BLaER1 (cell line): ENCODE data around the gene C11orf21.

ENCODE experiments used
- H3K27ac ChIP-seq: shearing (Covaris generic); formaldehyde crosslinking; 2 replicates; pipeline ENCODE4 v1.8.1; 2022
- H3K27me3 ChIP-seq: shearing (Covaris generic); formaldehyde crosslinking; 2 replicates; pipeline ENCODE4 v1.8.1; 2022
- H3K36me3 ChIP-seq: shearing (Covaris generic); formaldehyde crosslinking; 2 replicates; pipeline ENCODE4 v1.8.1; 2022
- H3K4me1 ChIP-seq: shearing (Covaris generic); formaldehyde crosslinking; 2 replicates; pipeline ENCODE4 v1.8.1; 2022
- H3K4me2 ChIP-seq: shearing (Covaris generic); formaldehyde crosslinking; 2 replicates; pipeline ENCODE4 v1.8.1; 2022
- H3K4me3 ChIP-seq: shearing (Covaris generic); formaldehyde crosslinking; 2 replicates; pipeline ENCODE4 v1.8.1; 2022
- H3K9ac ChIP-seq: shearing (Covaris generic); formaldehyde crosslinking; 2 replicates; pipeline ENCODE4 v1.8.1; 2022
- H3K9me3 ChIP-seq: shearing (Covaris generic); formaldehyde crosslinking; 2 replicates; pipeline ENCODE4 v1.8.1; 2022
- H4K20me1 ChIP-seq: shearing (Covaris generic); formaldehyde crosslinking; 2 replicates; pipeline ENCODE4 v1.8.1; 2022
- Cebpa-rat ChIP-seq: shearing (Covaris generic); IDR thresholded peaks from 2 replicates; pipeline ENCODE4 v1.8.1; 2022

Gene C11orf21

GRCh38 chr11:2296913-2297622 is 4.7 kb downstream of the C11orf21 start:
- H3K27ac ChIP-seq: no peak overlapping the region
- no peak for TF ChIP-seq Cebpa-rat
- peaks cover 44% of the 10 kb centered on the region; the same call in 1 of the 2 replicates for H4K20me1 ChIP-seq
- H3K4me3 ChIP-seq: no peak overlapping the region
- no peak overlapping the region for H3K4me2 ChIP-seq
- 0 out of 2 replicates have a peak, but pooled peaks cover 6% of the 10 kb centered on the region for H3K27me3 ChIP-seq
- no peaks in the 10 kb centered on the region for H3K9me3 ChIP-seq
- no peak overlapping the region for H3K9ac ChIP-seq
- peaks cover 34% of the 10 kb centered on the region for H3K4me1 ChIP-seq
- H3K36me3 ChIP-seq: no peaks in the 10 kb centered on the region

- H3K4me2 ChIP-seq: no peak overlapping the region
- peaks cover 26% of the 10 kb centered on the region for H3K4me1 ChIP-seq
- H3K9ac ChIP-seq: no peak overlapping the region
- no peak overlapping the region for H3K4me3 ChIP-seq
- H3K27ac ChIP-seq: no peak overlapping the region
- H3K27me3 ChIP-seq: 0 out of 2 replicates have a peak, but pooled peaks cover 6% of the 10 kb centered on the region
- no peak for TF ChIP-seq Cebpa-rat
- H4K20me1 ChIP-seq: peaks cover 37% of the 10 kb centered on the region; the same call in 1 of the 2 replicates
- H3K36me3 ChIP-seq: no peaks in the 10 kb centered on the region
- no peaks in the 10 kb centered on the region for H3K9me3 ChIP-seq
Observed at GRCh38 chr11:2295971-2296912, 5.5 kb downstream of the C11orf21 start.

- Histone ChIP-seq H3K9me3 (no peaks in the 10 kb centered on the region), H3K4me3 (no peak overlapping the region), H3K27ac (no peak overlapping the region), H3K27me3 (0 out of 2 replicates have a peak, but pooled peaks cover 6% of the 10 kb centered on the region), H4K20me1 (peaks cover 28% of the 10 kb centered on the region; the same call in 1 of the 2 replicates), H3K9ac (no peak overlapping the region), H3K4me2 (no peak overlapping the region), H3K4me1 (peaks cover 15% of the 10 kb centered on the region), H3K36me3 (no peaks in the 10 kb centered on the region)
- TF ChIP-seq Cebpa-rat: no peak
Observed at GRCh38 chr11:2294926-2295290, 6.8 kb downstream of the C11orf21 start.

GRCh38 chr11:2293984-2294925 is 7.5 kb downstream of the C11orf21 start:
- no peak overlapping the region for H3K9ac ChIP-seq
- no peak for TF ChIP-seq Cebpa-rat

GRCh38 chr11:2293531-2293971 is 8.2 kb downstream of the C11orf21 start:
- TF ChIP-seq Cebpa-rat: no peak
- no peaks in the 10 kb centered on the region for H3K36me3 ChIP-seq
- no peak overlapping the region for H3K27ac ChIP-seq
- 0 out of 2 replicates have a peak, but pooled peaks cover 6% of the 10 kb centered on the region for H3K27me3 ChIP-seq
- no peaks in the 10 kb centered on the region for H3K9me3 ChIP-seq
- H3K9ac ChIP-seq: no peak overlapping the region
- no peak overlapping the region for H3K4me3 ChIP-seq
- no peak overlapping the region for H3K4me2 ChIP-seq
- peaks cover 2% of the 10 kb centered on the region for H3K4me1 ChIP-seq
- H4K20me1 ChIP-seq: peaks cover 21% of the 10 kb centered on the region; the same call in 1 of the 2 replicates

More at GRCh38 chr11:2293984-2294925, 7.5 kb downstream of the C11orf21 start:
- H4K20me1 ChIP-seq: peaks cover 28% of the 10 kb centered on the region; the same call in 1 of the 2 replicates
- no peaks in the 10 kb centered on the region for H3K36me3 ChIP-seq
- no peak overlapping the region for H3K4me3 ChIP-seq
- H3K9me3 ChIP-seq: no peaks in the 10 kb centered on the region
- H3K4me2 ChIP-seq: no peak overlapping the region
- H3K4me1 ChIP-seq: peaks cover 9% of the 10 kb centered on the region
- H3K27me3 ChIP-seq: 0 out of 2 replicates have a peak, but pooled peaks cover 6% of the 10 kb centered on the region
- no peak overlapping the region for H3K27ac ChIP-seq

GRCh38 chr11:2290351-2290841 is 11.3 kb downstream of the C11orf21 start:
- Histone ChIP-seq H3K4me1 (no peaks in the 10 kb centered on the region), H3K4me3 (no peak overlapping the region), H4K20me1 (peaks cover 13% of the 10 kb centered on the region; the same call in 1 of the 2 replicates), H3K4me2 (no peak overlapping the region), H3K27ac (no peak overlapping the region), H3K27me3 (0 out of 2 replicates have a peak, but pooled peaks cover 6% of the 10 kb centered on the region), H3K9me3 (no peaks in the 10 kb centered on the region), H3K36me3 (no peaks in the 10 kb centered on the region), H3K9ac (no peak overlapping the region)
- no peak for TF ChIP-seq Cebpa-rat

GRCh38 chr11:2289859-2290258 is 11.9 kb downstream of the C11orf21 start:
- Histone ChIP-seq H3K4me1 (no peaks in the 10 kb centered on the region), H3K9me3 (no peaks in the 10 kb centered on the region), H3K27me3 (0 out of 2 replicates have a peak, but pooled peaks cover 6% of the 10 kb centered on the region), H3K36me3 (no peaks in the 10 kb centered on the region), H3K9ac (no peak overlapping the region), H3K27ac (no peak overlapping the region), H3K4me3 (no peak overlapping the region), H3K4me2 (no peak overlapping the region), H4K20me1 (peaks cover 8% of the 10 kb centered on the region; the same call in 1 of the 2 replicates)
- no peak for TF ChIP-seq Cebpa-rat

GRCh38 chr11:2289350-2289749 is 12.4 kb downstream of the C11orf21 start:
- TF ChIP-seq Cebpa-rat: no peak
- H3K27me3 ChIP-seq: 0 out of 2 replicates have a peak, but pooled peaks cover 6% of the 10 kb centered on the region
- no peak overlapping the region for H3K9ac ChIP-seq

More at GRCh38 chr11:2289350-2289749, 12.4 kb downstream of the C11orf21 start:
- Histone ChIP-seq H3K4me3 (no peak overlapping the region), H3K4me1 (no peaks in the 10 kb centered on the region), H3K27ac (no peak overlapping the region), H3K4me2 (no peak overlapping the region), H3K36me3 (no peaks in the 10 kb centered on the region), H3K9me3 (no peaks in the 10 kb centered on the region), H4K20me1 (peaks cover 6% of the 10 kb centered on the region; the same call in 1 of the 2 replicates)
